CD4-positive, alpha-beta T cell treated with Interferon alpha-2 for 1 hour (primary cell): ENCODE results near the gene CD86.
A peak's percentile ranks its signal among the peaks of the same experiment; 100 is the strongest.
"Not testable (repeated sequence)": the region's sequence is repeated elsewhere in the genome, so short reads cannot be mapped to it uniquely, and the experiment has no call there.

Experiments
- DNase-seq, 2 donors: peaks; one replicate each; pipeline ENCODE4 v3.0.0-alpha.2; 2020 to 2022

Gene CD86

GRCh38 chr3:122055215-122055614, at the start of gene CD86:
CD86 (plus strand) TSS chr3:122055362; CDS start chr3:122055490, 128 bp downstream.
- DNase-seq, result peak; percentile 28 to 59

GRCh38 chr3:122006267-122006666, 48.9 kb upstream of the CD86 start:
- DNase-seq, result no peak

GRCh38 chr3:122008166-122008565, 47.0 kb upstream of the CD86 start:
- no peak for DNase-seq

- no peak for DNase-seq
These were observed 44.7 kb upstream of the CD86 start for GRCh38 chr3:122010506-122010905.

GRCh38 chr3:122011396-122011795, 43.8 kb upstream of the CD86 start:
- no peak for DNase-seq

- no peak for DNase-seq
These were observed 42.3 kb upstream of the CD86 start for GRCh38 chr3:122012821-122013220.

- no peak for DNase-seq
These were observed 41.7 kb upstream of the CD86 start for GRCh38 chr3:122013448-122013925.

- DNase-seq, result no peak
These were observed 40.4 kb upstream of the CD86 start for GRCh38 chr3:122014741-122015140.

- DNase-seq, result no peak
These were observed 35.7 kb upstream of the CD86 start for GRCh38 chr3:122019493-122019892.

GRCh38 chr3:122021037-122021436, 34.1 kb upstream of the CD86 start:
- no peak for DNase-seq

GRCh38 chr3:122021811-122022401, 33.3 kb upstream of the CD86 start, which contains the start of gene ILDR1:
ILDR1 (minus strand) TSS chr3:122022247; CDS start chr3:122022077, 170 bp downstream.
- no peak for DNase-seq

GRCh38 chr3:122023335-122023910, 31.7 kb upstream of the CD86 start:
- no peak for DNase-seq

- DNase-seq, result no peak
These were observed 30.4 kb upstream of the CD86 start for GRCh38 chr3:122024800-122025199.

- DNase-seq, result no peak
These were observed 29.9 kb upstream of the CD86 start for GRCh38 chr3:122025296-122025695.

GRCh38 chr3:122030381-122031122, 24.6 kb upstream of the CD86 start:
- DNase-seq, result peak in 1 of 2 donors; percentile 30

- no peak for DNase-seq
These were observed 24.1 kb upstream of the CD86 start for GRCh38 chr3:122031123-122031468.

GRCh38 chr3:122032531-122032930, 22.6 kb upstream of the CD86 start:
- DNase-seq, result no peak

GRCh38 chr3:122033023-122033422, 22.1 kb upstream of the CD86 start:
- DNase-seq, result no peak

- not testable (repeated sequence) for DNase-seq
These were observed 7.9 kb upstream of the CD86 start for GRCh38 chr3:122047296-122047695.

- not testable (repeated sequence) for DNase-seq
These were observed 7.4 kb upstream of the CD86 start for GRCh38 chr3:122047773-122048172.

- no peak for DNase-seq
These were observed 2.2 kb upstream of the CD86 start for GRCh38 chr3:122052968-122053367.

- no peak for DNase-seq
These were observed 2.5 kb downstream of the CD86 start for GRCh38 chr3:122057671-122058070.

GRCh38 chr3:122058294-122058693, 3.1 kb downstream of the CD86 start:
- no peak for DNase-seq

GRCh38 chr3:122060040-122060698, 5.0 kb downstream of the CD86 start:
- no peak for DNase-seq
